Heart left ventricle (tissue), 16 donors: ENCODE data around the gene CAMTA1. TPM values are rescaled to one million over a fixed set of nuclear protein-coding genes. Genes with fewer than 3 reads are reported as not detected.

Experiments
- ATAC-seq, 4 donors: fragments of 200-7000 bp; cut with Tn5 transposase; one replicate each; pipeline ENCODE4 v1.9.1; 2020 to 2022; ENCODE audit warnings: moderate library complexity in 4 of 4, mild to moderate bottlenecking in 3 of 4, moderate number of reproducible peaks in 1 of 4
- DNase-seq, 5 donors: peaks; one replicate each; pipeline ENCODE4 v3.0.0-alpha.2; 2020
- H3K27ac ChIP-seq, 12 donors: fragments of 200-600 bp; sonication (generic) in 4 of 12; one replicate each; pipeline versions ENCODE4 v1.5.0 to v1.8.0; 2016 to 2022; ENCODE audit warnings: mild to moderate bottlenecking in 2 of 12
- H3K27me3 ChIP-seq, 9 donors: fragments of 200-600 bp; sonication (generic) in 2 of 9; one replicate each; pipeline versions ENCODE4 v1.5.1 to v1.8.0; 2016 to 2022; ENCODE audit warnings: mild to moderate bottlenecking in 3 of 9
- H3K36me3 ChIP-seq, 9 donors: fragments of 200-600 bp; sonication (generic) in 2 of 9; one replicate each; pipeline versions ENCODE4 v1.5.0 to v1.8.0; 2018 to 2022; ENCODE audit warnings: mild to moderate bottlenecking in 2 of 9
- H3K4me1 ChIP-seq, 12 donors: fragments of 200-600 bp; sonication (generic) in 4 of 12; one replicate each; pipeline versions ENCODE4 v1.5.0 to v1.8.0; 2016 to 2022; ENCODE audit warnings: mild to moderate bottlenecking in 3 of 12
- H3K4me3 ChIP-seq, 12 donors: fragments of 200-600 bp; sonication (generic) in 4 of 12; one replicate each; pipeline versions ENCODE4 v1.5.0 to v1.8.0; 2017 to 2022; ENCODE audit warnings: mild to moderate bottlenecking in 9 of 12, moderate library complexity in 4 of 12
- H3K9me3 ChIP-seq, 12 donors: fragments of 200-600 bp; sonication (generic) in 4 of 12; one replicate each; pipeline versions ENCODE4 v1.5.0 to v1.8.0; 2016 to 2022; ENCODE audit warnings: mild to moderate bottlenecking in 1 of 12
- CTCF ChIP-seq, 12 donors: fragments of 200-600 bp; sonication (generic) in 4 of 12; IDR thresholded peaks; one replicate each; pipeline versions ENCODE4 v1.5.0 to v1.8.0; 2018 to 2022; ENCODE audit warnings: antibody characterized with exemption in 12 of 12, mild to moderate bottlenecking in 5 of 12
- POLR2A ChIP-seq, 2 donors: fragments of 450-650 bp; IDR thresholded peaks; one replicate each; pipeline ENCODE4 v1.6.1; 2017; ENCODE audit warnings: antibody characterized with exemption in 2 of 2, mild to moderate bottlenecking in 2 of 2, moderate library complexity in 2 of 2
- WGBS, 4 donors: extraction: QIAGEN DNeasy Blood & Tissue Kit in 2 of 4; methylation state at CpG; one replicate each; pipeline versions ENCODE4 v1.1.5 to v1.1.7; 2013 to 2018; 5-methylcytosine and 5-hydroxymethylcytosine counted together
- intact Hi-C, 10 donors: fragments of 100-400 bp; cut with DNase I; formaldehyde crosslinking; loops; one replicate each; pipeline versions ENCODE4 v1.11.1 to v1.14.2; 2022
- polyA plus RNA-seq, 2 donors: library from polyadenylated mRNA; stranded (reverse); fragments of 200-250 nt; gene quantifications; one replicate each; pipeline ENCODE4 v1.2.3, GENCODE V29; 2013
- total RNA-seq, 9 donors: library from RNA; depleted of rRNA in 2 of 9; stranded (reverse); fragments of >200 nt in 2 of 9; fragmentation: NEBNext Ultra II Directional in 3 of 9; extraction: Animal tissue kit (Norgen Biotek cat#: 25700) in 3 of 9; gene quantifications; one replicate each; pipeline versions ENCODE4 v1.1.0 to v1.2.4, GENCODE V29; 2016 to 2023
- donor health status: ischemic (EF 13 %, LVEDD 7.1; RV severe dilation, severe dysfunction).
- donor health status: healthy with polysubstance abuse.
- donor health status: DM: no; HTN: yes; CAD: no.
- donor health status: DM: no; HTN: no; CAD: no.
- donor health status: ischemic (EF 25% LVEDD 6.9; RV normal size, moderate dysfunction).
- donor health status: ischemic (EF 25% LVEDD 5.7; RV mildly dilated, moderate dysfunction).
- donor health status: healthy.
- donor health status: DM: yes; HTN: yes; CAD: no.
- donor health status: ischemic (EF 35%, LVEDD 5.7; RV mildly dilated, moderate dysfunction).
- donor health status: nonischemic (EF 11% LVEDD 7.7; RV severe dilation, severe dysfunction).
- donor health status: DM: yes; HTN: yes; CAD: no.
- donor health status: PGD.
- donor health status: ischemic (EF 29% LVEDD 5.4; RV normal size, mild dysfunction).
- donor health status: nonischemic (EF 23%, LVEDD 6.1; RV moderate dilation, normal function).

Gene CAMTA1
- total and polyA plus RNA-seq, 11 donors: 114 to 303 (median 137) TPM

DNA sequence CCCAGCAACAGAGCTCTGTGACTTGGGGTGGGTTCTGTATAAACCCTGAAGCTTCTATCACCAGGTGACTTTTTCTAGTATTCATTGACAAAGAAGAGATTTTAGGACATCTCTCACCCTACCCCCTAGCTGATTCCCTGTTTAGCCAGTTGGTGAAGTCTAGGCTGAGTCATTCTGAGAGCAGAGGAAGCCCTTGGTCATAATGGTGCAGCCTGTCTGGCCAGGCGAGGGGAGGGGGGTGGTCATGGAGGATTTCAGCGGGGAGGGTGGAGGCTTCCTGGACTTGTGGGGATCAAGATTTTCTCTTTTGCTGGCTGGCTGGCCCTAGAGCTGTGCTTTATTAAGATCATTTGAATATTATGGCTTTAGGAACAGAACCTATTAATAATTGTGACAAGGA is 262.6 kb downstream of the CAMTA1 start:
- DNase-seq: no peak
- peaks cover 0 to 6% (median 0%) of the 10 kb centered on the region in 12 donors for H3K9me3 ChIP-seq
- H3K27me3 ChIP-seq: peaks cover 0 to 12% (median 0%) of the 10 kb centered on the region in 9 donors
- H3K4me1 ChIP-seq: no peaks in the 10 kb centered on the region
- no peak for ATAC-seq
- H3K36me3 ChIP-seq: no peaks in the 10 kb centered on the region
- no peak for TF ChIP-seq POLR2A (IDR thresholded peaks at IDR 0.05)
- TF ChIP-seq CTCF (IDR thresholded peaks at IDR 0.05): no peak
- H3K4me3 ChIP-seq: no peak overlapping the region
- no peak overlapping the region for H3K27ac ChIP-seq
- intact Hi-C loops: loop anchor here in 7 of 10 donors (10.0 kb wide), 3 partner anchors 157 to 597 kb away; no protein-coding TSS in a partner anchor
- 53 to 71% (median 67%) methylated on average over 2 of the region's 2 CpGs for WGBS, 4 donors

DNA sequence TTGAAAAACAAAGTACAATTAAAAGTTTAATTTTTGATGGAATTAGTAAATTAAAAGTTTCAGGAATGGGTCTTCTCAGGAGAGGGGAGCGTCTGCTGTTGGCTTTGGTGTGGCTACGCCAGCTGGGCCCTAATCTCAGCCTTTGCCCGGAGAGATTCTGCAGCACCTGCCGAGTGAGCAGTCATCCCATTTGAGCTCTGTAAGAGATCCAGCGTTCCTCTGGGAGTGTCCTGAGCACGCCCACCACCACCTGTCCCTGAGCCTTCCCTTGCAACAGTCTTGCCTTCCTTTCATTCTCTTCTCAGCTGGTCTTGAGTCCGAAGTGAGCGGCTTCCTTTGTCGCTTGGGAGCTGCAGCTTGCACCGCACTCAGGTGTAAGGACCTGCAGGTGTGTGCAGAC is 263.1 kb downstream of the CAMTA1 start:
- Histone ChIP-seq H3K4me3 (no peak overlapping the region), H3K27me3 (peaks cover 0 to 13% (median 0%) of the 10 kb centered on the region in 9 donors), H3K36me3 (no peaks in the 10 kb centered on the region), H3K27ac (no peak overlapping the region), H3K9me3 (peaks cover 0 to 6% (median 0%) of the 10 kb centered on the region in 12 donors), H3K4me1 (no peaks in the 10 kb centered on the region)
- 77 to 83% (median 79%) methylated on average over 10 of the region's 10 CpGs for WGBS, 4 donors
- no peak for TF ChIP-seq CTCF (IDR thresholded peaks at IDR 0.05)
- TF ChIP-seq POLR2A (IDR thresholded peaks at IDR 0.05): no peak
- DNase-seq (no peak), ATAC-seq (no peak)
- intact Hi-C loops: loop anchor here in 7 of 10 donors (10.0 kb wide), 3 partner anchors 156 to 596 kb away; no protein-coding TSS in a partner anchor

DNA sequence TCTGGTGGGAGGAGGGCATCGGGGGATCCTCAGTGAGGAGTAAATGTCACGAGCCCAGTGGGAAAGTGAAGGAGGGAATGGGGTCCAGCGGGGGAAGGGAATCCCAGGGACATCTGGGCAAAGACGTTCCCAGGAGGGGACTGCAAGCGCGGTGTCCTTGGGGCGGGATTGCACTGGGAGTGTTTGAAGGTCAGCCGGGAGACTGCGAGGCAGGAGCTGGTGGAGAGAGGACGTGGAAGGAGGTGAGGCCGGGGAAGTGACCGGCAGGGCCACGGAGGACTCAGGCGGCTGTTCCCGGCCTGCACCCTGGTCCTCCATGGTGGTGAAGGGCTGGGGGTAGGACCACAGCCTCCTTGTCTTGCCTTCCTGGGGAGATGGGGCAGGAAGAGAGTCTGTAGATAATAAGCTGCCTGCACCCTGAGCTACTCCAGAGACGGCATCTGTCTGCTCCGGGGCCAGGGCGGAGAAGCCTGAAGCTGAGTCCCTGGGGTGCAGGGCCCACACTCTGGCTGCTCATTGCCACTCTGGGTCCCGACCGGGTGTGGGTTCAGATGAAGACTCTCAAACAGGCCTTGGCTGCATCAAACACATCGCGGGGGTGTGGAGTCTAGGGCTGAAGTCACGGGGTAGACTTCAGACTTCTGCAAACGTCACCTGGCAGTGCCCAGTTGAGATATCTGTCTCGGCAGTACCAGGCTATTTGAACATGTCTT is 264.8 kb downstream of the CAMTA1 start:
- DNase-seq (no peak), ATAC-seq (no peak)
- no peak for TF ChIP-seq POLR2A (IDR thresholded peaks at IDR 0.05)
- no peak for TF ChIP-seq CTCF (IDR thresholded peaks at IDR 0.05)
- peaks cover 0 to 13% (median 0%) of the 10 kb centered on the region in 9 donors for H3K27me3 ChIP-seq
- H3K9me3 ChIP-seq: peaks cover 0 to 6% (median 0%) of the 10 kb centered on the region in 12 donors
- no peak overlapping the region for H3K27ac ChIP-seq
- 74 to 76% (median 76%) methylated on average over 20 to 25 of the region's 25 CpGs for WGBS, 4 donors
- H3K36me3 ChIP-seq: no peaks in the 10 kb centered on the region
- intact Hi-C loops: loop anchor here in 7 of 10 donors (10.0 kb wide), 3 partner anchors 155 to 595 kb away; no protein-coding TSS in a partner anchor
- H3K4me1 ChIP-seq: no peaks in the 10 kb centered on the region
- H3K4me3 ChIP-seq: no peak overlapping the region

GRCh38 chr1:7050751-7051665 is 265.8 kb downstream of the CAMTA1 start:
- ATAC-seq (no peak), DNase-seq (no peak)
- Histone ChIP-seq H3K9me3 (peaks cover 0 to 6% (median 0%) of the 10 kb centered on the region in 12 donors), H3K36me3 (no peaks in the 10 kb centered on the region), H3K27ac (no peak overlapping the region), H3K27me3 (peaks cover 0 to 13% (median 0%) of the 10 kb centered on the region in 9 donors), H3K4me1 (no peaks in the 10 kb centered on the region), H3K4me3 (no peak overlapping the region)
- WGBS, 4 donors: 73 to 77% (median 74%) methylated on average over 14 to 32 of the region's 32 CpGs
- intact Hi-C loops: no loop called here
- TF ChIP-seq CTCF (IDR thresholded peaks at IDR 0.05) (no peak), POLR2A (IDR thresholded peaks at IDR 0.05) (no peak)
